GM18868 (cell line): ENCODE data around the gene ZNF396.

Source experiments
- ATAC-seq: cut with Tn5 transposase; IDR thresholded peaks from one replicate; pipeline ENCODE4 v1.9.1; 2021; ENCODE audit warnings: mild to moderate bottlenecking, moderate library complexity; ENCODE audit not compliant: unreplicated experiment

The ZNF396 gene

DNA sequence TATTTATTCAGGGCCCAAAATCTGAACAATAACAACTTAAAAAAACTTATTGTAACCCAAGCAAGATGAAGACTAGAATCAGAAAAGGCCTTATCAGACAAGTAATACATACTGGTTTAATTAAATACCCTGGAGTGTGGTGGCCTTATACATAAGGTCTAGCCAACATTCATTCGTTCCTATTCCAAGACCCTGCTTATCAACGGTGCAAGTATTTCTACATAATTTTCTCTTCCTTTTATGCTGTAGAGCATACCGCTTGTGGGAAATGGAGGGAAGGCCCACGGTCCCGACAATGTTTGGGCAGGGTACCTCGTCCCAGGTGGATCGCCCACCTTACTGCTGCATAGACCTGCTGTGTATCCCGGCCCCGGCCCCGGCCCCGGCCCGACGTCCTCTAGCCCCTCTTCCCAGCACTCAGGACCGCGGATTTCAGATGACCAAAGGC, 33.6 kb downstream of the ZNF396 start:
- no peak for ATAC-seq

DNA sequence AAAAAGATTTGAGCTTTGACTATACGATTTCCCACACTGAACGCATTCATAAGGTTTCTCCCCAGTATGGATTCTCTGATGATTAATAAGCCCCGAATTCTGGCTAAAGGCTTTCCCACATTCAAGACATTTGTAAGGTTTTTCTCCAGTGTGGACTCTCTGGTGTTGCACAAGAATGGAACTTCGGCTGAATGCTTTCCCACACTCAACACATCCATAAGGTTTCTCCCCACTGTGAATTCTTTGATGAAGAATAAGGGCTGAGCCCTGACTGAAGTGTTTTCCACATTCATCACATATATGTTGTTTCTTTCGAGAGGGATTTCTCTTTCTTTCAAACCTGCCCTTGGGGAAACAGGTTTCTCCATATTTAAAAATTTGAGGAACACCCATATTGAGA, 39.9 kb downstream of the ZNF396 start:
- no peak for ATAC-seq

DNA sequence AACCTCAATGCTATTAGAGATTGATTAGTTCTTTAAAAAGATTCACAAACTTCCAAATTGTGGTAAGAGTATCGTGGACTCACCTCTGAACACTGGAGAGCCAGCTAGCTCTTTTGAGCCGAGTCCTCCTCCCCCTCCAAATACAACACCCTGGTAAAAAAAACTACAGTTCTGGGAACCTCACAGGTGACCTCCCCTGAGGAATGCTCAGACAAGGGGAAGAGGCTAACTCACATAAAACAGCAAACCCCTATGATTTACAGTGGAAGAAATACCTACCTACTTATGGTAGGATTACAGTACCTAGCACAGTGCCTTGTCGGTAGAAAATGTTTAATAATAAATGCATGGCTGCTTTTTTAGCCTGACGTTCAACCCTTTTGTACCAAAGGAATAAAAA, 41.3 kb downstream of the ZNF396 start:
- no peak for ATAC-seq

DNA sequence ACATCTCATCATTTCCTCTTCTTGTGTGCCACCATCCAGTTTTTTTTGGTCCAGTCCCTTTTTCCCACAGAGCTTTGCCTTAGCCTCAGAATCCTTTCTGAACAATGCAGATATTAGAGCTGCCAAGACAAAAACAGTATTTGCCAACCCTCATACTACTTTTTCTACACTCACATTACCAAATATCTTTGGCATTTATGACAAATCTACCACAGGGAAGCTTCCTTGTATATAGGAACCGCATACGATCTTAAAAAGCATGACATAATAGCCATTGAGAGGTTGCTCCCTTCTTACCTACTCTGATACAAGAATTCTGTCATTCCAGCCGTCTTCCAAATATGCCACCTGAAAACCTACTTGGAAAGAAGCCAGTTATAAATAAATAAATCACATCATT, 42.3 kb downstream of the ZNF396 start:
- ATAC-seq = no peak

DNA sequence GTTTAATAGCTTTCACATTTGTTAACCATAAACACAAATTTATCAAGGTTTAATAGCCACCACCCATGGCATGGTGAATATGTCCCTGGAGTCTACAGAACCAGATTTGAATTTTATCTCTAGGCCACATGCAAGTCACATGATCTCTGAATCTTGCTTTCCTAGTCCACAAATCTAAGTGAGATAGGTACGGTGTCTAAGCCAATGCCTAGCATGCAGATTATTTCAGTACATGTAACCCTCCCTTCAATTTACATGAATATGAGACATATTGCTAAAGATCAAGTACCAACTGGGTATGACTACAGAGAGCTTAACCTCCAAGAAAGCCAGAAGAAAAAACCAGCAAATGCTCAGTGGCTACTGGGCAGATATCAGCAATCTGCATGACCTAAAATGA, 42.9 kb downstream of the ZNF396 start:
- no peak for ATAC-seq

DNA sequence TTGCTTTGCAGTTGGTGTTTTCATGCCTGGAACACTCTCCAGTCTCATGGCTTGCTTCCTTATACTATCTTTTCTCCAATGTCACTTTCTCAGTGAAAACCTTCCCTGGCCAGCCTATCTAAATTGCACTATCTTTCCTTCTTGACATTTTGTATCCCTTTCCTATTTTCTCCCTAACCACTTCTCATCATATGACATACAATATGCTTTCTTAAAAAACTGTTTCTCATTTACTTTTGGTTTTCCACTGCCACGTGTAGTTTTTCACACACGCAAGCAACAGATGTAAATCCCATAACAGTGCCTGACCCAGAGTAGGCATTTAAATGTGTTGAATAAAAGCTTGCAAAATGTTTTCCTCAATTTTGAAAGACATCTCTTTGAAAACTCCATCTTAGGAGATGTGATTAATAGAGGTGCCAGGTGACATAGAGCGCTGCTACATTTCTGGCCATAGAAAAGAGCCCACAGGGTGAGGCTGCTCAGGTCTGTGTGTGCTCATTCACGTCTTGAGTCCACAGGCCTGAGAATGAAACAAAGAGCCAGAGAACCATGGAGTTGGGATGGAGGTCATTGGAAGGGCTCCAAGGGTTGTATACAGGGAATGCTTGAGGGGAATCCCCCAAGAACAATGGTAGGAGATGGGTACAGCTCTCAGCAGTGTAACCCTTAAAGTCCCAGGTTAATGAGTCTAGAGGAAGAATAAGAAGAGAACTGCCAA, 45.6 kb downstream of the ZNF396 start:
- no peak for ATAC-seq

DNA sequence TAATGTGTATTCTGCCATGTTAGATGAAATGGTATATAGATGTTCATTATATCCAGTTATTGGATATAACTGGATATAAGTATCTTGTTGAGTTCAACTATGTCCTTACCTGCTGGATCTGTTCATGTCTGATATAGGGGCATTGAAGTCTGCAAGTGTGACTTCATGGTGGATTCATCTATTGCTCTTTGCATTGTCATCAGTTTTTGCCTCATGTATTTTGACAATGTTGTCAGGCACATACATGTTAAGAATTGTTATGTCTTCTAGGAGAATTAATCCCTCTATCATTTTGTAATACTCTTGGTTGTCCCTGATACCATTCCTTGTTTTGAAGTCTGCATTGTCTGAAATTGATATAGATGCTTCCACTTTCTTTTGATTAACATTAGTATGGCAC, 48.3 kb downstream of the ZNF396 start:
- ATAC-seq = no peak

DNA sequence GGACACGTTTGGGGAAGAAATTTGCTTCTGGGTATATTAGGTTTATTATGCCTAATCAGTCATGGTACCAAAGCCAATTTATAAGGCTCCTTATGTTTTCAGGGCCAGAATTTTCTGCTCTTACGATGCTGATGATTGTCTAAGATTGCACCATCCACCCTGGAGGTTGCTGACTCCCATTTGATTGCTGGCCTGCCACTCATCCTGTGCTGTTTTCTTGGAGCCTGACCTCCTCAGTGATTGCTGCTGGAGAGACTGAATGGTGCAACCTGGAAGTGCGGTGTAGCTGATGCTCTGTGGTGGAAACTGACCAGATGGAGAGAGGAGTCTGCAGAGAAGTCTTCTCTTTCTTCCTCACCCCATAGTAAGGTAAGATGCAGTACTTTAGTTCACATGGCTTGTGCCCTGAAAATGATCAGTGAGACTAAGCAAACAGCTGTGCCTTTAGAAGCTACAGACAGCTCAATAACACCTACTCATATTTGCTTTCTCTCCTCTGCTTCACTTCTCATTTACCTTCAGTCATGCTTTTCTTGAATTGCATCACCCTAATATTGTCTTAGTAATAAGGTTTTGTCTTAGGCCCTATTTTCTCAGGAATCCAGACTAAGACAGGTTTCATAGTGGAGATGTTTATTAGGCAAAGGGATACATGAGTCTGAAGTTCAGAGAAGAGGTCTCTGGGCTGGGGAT, 50.3 kb downstream of the ZNF396 start:
- ATAC-seq = no peak

DNA sequence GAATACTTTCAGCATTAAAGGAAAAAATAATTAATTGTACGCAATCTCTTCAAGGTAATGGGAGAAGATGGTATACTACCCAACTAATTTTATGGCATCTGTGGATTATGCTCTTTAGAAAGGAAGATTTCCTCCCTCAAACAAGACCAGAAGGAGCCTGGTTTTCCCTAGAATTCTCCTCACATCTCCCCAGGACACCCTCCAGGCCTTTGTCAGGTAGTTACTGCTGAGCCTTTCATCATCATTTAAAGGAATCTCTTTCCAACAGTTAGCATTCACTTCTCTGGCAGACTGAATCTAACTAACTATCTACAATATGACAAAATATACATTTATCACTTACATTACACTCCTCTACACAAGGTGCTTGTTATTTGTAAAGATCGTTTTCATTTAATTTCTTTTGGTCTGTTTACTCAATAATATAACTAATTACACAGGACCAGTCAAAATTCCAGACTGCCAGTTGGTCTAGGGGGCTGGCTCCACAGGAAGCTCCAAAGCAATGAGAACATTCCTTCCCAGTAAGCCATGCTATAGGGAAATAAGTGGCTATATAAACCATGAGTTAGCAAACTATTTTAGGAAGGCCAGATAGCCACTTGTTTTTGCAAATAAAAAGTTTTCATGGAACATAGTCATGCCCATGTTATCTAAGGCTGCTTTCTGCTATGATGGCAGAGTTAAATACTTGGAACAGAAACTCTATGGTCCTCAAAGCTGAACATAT, 52.0 kb downstream of the ZNF396 start:
- no peak for ATAC-seq

DNA sequence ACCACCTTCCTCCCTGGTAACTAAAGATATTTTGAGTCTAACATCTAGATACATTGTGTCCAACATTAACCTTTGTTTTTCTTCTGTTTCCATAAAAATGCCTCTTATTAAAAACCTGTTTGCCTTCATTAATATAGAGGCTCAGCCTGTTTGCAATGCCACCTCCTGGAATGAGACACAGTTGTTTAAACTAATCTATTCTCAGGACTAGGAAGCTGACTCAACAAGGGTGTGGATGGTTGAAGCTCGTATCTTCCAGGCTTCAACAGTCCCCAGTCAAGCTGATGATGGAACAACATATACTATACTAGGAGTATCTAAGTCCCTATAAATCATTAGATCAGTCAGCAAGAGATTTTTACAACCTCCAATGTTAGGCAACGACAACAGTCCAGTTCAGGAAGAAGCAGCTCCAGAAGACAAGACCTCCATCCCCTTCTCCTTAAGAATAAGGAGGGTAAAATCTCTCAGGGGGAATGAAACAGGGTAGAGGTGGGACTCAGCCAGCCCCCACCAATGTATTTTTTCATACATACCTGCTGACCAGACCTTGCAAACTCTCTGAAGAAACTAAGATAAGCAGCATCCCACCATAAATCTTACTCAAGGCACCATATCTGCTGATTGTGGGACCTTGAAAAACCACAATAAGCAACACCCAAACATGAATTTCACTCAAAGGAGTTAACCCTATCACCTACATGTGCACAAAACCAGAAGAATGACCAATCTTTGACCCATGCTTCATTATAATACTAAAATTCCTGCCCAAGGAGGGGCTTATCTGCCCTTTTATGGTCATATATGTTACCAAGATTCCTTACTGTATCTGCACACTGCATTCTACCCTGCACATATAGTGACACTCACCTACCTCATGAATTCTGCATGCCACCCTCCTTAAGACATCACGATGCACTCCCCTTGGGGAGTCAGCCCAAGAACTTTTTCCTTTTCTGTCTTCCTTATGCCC, 54.4 kb downstream of the ZNF396 start:
- no peak for ATAC-seq
